Stimulated activated CD8-positive, alpha-beta memory T cell treated with anti-CD3 and anti-CD28 coated beads, Interleukin-7, amount 100 ng/mL, for 4 hours (primary cell): ENCODE measurements around the gene HCN2.

Source experiments
- DNase-seq, 2 donors: peaks; one replicate each; pipeline ENCODE4 v3.0.0-alpha.2; 2020; ENCODE audit warnings: low read depth in 2 of 2

HCN2 gene

DNA sequence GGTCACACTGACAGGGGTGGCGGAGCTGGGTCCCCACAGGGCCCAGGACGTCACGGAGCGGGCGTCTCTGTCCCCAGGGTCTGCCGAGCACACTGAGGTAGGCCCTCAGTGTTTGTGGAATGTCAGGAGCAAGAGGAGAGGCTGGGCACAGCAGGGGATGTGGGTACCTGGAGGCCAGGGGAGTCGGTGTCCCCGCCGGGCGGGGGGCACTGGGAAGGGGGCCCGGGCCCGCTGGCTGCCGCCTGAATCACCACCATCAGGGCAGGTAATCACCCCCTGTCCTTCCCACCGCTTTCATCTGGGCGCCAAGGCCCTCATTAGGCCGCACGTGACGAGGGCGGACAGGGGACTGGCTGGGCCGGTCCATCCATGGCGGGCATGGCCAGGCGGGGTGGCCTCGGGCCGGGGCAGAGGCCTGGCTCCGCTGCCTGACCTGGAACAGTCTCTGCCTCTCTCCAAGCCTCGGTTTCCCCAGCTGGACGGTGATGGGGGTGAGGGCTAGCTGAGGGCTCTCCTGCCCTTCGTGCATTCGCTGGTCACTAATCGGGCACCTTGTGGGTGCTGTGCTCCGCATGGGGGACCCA, 51.0 kb downstream of the HCN2 start:
- no peak for DNase-seq

- no peak for DNase-seq
These were observed 52.0 kb downstream of the HCN2 start for GRCh38 chr19:641702-642101.

DNA sequence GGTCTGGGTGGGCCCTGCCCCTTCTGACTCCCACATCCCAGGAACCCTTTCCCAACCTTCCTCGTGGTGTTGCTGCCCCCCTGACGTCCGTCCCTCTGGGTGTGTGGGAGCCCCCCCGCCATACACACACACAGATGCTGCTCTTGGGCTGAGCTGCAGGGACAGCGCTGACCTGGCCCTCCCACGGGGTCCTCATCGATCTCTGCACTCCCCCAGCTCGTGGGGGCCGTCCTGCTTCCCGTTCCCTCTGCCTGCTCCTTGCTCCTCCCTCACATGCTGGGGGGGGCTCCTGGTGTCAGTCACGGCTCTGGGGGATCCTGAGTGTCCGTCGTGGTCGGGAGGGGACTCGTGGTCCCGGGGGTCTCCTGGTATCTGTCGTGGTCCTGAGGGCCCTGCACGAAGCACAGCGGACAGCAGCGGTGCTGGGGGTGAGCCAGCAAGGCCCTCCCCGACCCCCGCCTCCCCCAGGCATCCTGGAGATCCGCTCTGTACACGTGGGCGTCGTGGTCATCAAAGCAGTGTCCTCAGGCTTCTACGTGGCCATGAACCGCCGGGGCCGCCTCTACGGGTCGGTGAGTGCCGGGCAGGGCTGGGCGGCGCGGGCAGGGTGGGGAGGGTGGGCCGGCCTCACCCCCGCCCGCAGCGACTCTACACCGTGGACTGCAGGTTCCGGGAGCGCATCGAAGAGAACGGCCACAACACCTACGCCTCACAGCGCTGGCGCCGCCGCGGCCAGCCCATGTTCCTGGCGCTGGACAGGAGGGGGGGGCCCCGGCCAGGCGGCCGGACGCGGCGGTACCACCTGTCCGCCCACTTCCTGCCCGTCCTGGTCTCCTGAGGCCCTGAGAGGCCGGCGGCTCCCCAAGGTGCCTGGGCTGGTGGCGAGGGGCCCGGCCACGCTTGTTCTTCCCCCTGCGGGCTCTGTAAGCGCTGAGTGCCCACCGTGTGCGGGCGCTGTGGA, 53.4 kb downstream of the HCN2 start:
- DNase-seq, result no peak

DNA sequence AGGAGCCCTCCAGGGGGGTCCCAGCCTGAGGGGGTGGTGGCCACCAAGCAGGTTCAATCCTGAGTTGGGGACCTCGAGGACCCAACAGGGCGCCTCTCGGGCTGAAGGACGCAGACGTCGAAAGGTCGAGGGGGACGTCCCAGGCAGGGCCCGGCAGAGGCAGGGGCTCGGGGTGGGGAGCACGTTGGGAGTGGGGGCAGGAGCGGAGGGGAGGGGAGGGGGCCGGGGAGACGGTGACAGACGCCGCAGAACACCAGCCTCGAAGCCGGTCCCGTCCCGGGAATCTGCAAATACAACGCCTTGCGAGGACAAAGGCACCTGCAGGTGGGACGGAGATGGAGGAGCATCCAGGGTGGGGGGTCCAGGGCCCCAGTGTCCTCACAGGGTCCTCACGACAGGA, 54.1 kb downstream of the HCN2 start:
- no peak for DNase-seq

GRCh38 chr19:644363-644762, 54.7 kb downstream of the HCN2 start:
- no peak for DNase-seq

DNA sequence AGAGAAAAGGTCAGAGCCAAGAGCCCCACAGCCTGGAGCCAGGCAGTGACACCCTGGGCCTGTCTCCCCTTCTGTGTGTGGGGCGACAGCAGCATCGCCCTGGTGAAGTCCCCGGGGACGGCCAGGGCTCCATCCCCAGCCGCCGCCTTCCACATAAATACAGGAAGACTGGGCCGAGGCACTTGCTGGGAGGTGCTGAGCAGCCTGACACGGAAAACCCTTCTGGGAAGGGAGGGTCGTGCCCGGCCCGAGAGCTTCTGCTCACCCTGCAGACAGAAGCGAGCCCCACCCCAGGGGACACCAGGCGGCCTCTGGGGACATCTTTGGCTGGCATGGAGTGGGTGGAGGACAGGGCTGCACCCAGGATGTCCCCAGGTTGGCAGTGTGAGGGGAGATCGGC, 55.1 kb downstream of the HCN2 start:
- DNase-seq, result no peak

GRCh38 chr19:645912-646778, 56.5 kb downstream of the HCN2 start:
- no peak for DNase-seq

DNA sequence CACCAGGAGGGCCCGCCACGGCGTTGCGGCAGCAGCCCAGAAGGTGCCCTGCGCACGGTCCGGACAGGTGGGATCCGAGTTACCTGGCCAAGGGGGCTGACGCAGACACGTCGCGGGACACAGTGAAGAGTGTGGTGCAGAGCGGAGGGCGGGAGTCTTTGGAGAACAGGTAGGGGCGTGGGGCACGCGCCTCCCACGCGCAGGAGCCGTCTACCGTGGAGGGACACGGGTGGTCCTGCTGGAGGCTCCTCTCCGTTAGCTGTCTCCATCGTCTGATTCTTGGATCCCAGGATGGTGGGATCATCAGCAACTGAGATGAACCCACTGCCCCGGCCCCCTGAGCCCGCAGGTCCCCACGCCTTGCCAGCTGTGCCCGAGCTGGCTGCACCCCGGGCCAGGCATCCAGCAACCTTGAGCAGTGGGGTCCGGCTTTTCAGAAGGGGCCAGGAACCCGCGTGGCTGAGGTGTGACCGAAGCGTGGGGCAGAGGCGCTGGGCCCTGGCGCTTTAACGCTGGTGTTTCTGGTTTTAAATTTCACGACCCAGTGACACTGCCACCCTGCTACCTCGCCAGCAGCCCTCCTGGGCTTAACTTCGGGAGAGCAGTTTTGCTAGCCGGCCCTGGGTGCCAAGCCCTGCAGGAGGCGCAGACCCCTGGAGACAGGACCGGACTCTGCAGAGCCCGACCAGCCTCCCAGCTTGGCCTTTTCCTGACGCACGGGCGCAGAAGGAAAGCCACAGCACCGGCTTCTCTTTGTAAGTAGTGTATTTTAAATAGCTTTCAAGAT, 57.3 kb downstream of the HCN2 start:
- no peak for DNase-seq

DNA sequence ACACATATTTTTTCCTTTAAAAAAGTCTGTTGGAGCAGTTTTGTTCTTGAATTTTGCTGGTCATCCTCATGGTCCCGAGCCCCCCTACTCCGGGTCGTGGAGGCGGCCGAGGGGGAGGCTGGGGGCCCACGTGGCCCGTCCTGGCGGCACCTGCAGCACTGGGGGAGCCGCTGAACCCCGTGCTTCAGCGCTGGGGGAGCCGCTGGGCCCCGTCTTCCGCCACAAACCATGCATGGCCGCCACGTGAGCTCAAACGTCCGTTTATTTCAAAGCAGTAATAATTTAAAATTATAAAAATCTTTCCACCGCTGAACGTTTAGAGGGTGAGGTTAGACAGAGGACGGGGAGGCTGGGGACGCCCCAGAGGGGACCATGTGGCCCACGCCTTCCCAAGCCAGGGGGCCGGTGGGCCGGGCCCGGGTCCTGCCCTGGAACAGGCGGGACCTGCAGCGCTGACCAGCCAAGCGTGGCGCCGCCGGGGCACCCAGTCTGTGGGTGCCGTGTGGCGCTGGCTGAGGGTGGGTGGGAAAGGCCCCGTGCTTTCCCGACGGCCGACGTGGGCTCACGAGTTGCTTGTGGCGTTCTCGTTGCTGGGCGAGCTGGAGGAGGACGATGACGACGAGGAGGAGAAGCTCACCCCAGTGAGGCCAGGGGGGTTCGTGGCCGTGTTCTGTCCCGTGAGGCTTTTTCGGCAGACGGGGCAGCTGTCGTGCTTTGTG, 58.0 kb downstream of the HCN2 start:
- no peak for DNase-seq

DNA sequence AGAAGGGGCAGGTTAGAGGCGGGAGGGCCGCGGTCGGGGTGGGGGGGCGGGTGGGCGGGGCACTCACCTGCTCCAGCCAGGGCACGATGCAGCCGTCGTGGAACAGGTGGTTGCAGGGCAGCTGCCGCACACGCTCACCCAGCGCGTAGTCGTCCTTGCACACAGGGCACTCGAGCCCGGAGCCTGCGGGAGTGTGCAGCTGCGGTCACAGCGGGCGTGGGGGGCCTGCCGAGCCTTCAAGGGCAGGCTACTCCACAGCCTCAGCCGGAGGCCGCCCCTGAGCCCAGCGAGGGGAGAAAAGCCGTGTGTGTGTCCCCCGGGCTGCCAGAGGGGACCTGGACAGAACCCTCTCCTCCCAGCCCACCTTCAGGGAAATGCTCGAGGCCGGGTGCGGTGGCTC, 58.6 kb downstream of the HCN2 start:
- DNase-seq, result no peak

DNA sequence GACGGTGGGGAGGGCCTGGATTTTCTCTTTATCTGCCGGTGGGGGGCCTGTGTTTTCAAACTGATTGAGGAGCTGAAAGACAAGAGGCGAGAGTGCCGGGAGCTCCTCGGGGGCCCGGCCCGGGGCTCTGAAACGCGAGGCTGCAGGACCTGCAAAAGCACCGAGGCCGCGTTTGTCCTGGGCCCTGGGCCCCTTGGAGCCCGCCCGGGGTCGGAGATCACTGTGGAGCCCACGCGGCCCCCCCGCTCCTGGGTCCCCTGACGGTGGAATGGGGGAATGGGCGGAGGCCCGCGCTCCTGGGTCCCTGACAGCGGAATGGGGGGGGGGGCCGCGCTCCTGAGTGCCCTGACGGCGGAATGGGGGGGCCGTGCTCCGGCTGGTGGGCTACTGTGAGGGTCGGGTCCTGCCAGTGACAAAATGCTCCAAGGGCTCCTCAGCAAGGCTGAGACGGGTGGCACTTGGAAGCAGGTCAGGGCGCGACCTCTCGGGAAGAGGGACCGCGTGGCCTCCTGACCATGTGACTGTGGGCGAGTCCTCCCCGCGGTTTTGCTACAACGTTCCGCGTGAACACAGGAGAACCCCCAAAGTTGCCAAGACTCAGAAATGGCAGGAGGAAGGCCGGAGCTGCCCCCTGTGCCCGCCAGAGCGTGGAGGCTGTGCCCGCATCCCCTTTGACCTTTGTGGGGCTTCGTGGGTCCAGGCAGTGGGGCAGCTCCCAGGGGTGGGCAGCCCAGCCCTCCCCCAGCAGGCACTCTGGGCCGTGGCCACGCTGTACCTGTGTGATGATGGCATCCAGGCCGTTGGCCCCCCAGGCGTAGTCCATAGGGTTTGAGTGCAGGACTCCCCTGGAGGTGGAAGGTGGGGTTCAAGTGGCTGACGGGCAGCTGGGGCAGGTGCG, 59.5 kb downstream of the HCN2 start:
- DNase-seq, result no peak

- DNase-seq, result no peak
These were observed 60.4 kb downstream of the HCN2 start for GRCh38 chr19:650121-650520.

- DNase-seq, result no peak
These were observed 61.6 kb downstream of the HCN2 start for GRCh38 chr19:651114-651818.

DNA sequence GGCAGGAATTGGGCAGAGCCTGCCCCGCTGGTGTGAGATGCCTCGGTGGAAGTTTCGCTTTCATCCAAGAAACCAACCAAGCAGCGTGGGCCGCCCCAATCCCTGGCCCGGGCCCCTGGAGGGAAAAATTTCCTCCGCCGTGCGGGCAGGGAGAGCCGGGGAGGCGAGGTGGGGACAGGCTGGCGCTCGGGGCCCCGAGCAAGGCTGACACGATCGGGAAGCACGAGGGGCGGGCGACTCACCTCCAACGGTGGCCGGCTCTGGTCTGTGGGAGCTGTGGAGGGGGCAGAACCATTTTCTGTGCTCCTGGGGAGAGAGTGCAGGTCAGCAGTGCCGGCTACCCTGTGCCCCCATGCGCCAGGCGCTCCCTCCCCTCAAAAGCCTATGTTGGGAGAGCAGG, 62.3 kb downstream of the HCN2 start:
- no peak for DNase-seq

GRCh38 chr19:652467-653389, 63.0 kb downstream of the HCN2 start:
- no peak for DNase-seq

DNA sequence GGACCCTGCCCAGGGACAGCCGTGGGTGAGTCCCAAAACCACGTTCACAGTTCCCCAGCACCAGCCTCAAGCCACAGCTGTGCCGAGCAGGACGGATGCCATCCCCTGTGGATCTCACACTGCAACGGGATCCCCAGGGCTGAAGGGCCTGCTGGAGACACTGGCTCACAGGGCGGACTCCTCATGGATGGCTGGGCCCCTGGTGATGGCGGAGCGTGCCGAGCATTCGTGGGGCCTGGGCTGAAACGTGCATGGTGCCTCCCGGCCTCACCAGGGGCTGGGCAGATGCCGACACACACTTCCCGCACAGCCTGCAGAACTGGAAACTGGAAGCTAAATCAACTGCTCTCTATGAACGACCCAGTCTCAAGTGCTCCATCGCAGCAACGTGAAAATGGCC, 63.7 kb downstream of the HCN2 start:
- DNase-seq, result no peak

GRCh38 chr19:655691-656090, 66.0 kb downstream of the HCN2 start:
- DNase-seq, result no peak
